KOPT-K1 (cell line): ENCODE measurements around the gene SLC7A11.

ENCODE experiments used
- H3K27ac ChIP-seq: fragments of 200-600 bp; sonication (generic); 2 replicates; pipeline ENCODE4 v1.5.1; 2016; ENCODE audit warnings: antibody characterized with exemption, mild to moderate bottlenecking, low read depth, low read length; ENCODE audit not compliant: poor library complexity, severe bottlenecking
- H3K36me3 ChIP-seq: fragments of 200-600 bp; sonication (generic); 2 replicates; pipeline ENCODE4 v1.5.1; 2017; ENCODE audit warnings: antibody characterized with exemption, mild to moderate bottlenecking, low read length, moderate library complexity; ENCODE audit not compliant: insufficient read depth
- H3K9me3 ChIP-seq: fragments of 200-600 bp; sonication (generic); 2 replicates; pipeline ENCODE4 v1.5.1; 2017; ENCODE audit warnings: antibody characterized with exemption, low read length, mild to moderate bottlenecking; ENCODE audit not compliant: insufficient read depth, poor library complexity, severe bottlenecking

Gene SLC7A11

GRCh38 chr4:138205531-138206233 is 36.5 kb downstream of the SLC7A11 start:
- H3K9me3 ChIP-seq = no peaks in the 10 kb centered on the region
- H3K27ac ChIP-seq = no peak overlapping the region
- H3K36me3 ChIP-seq = no peaks in the 10 kb centered on the region

GRCh38 chr4:138204507-138204906 is 37.6 kb downstream of the SLC7A11 start:
- Histone ChIP-seq H3K36me3 (no peaks in the 10 kb centered on the region), H3K27ac (no peak overlapping the region), H3K9me3 (no peaks in the 10 kb centered on the region)

GRCh38 chr4:138202686-138203085 is 39.5 kb downstream of the SLC7A11 start:
- no peak overlapping the region for H3K27ac ChIP-seq
- no peaks in the 10 kb centered on the region for H3K36me3 ChIP-seq
- no peaks in the 10 kb centered on the region for H3K9me3 ChIP-seq

- Histone ChIP-seq H3K36me3 (no peaks in the 10 kb centered on the region), H3K9me3 (no peaks in the 10 kb centered on the region), H3K27ac (no peak overlapping the region)
Observed at GRCh38 chr4:138200236-138200590, 41.9 kb downstream of the SLC7A11 start.

GRCh38 chr4:138199568-138200235 is 42.4 kb downstream of the SLC7A11 start:
- Histone ChIP-seq H3K9me3 (no peaks in the 10 kb centered on the region), H3K36me3 (no peaks in the 10 kb centered on the region), H3K27ac (no peak overlapping the region)

GRCh38 chr4:138196153-138196552 is 46.0 kb downstream of the SLC7A11 start:
- no peaks in the 10 kb centered on the region for H3K36me3 ChIP-seq
- no peak overlapping the region for H3K27ac ChIP-seq
- H3K9me3 ChIP-seq = no peaks in the 10 kb centered on the region

GRCh38 chr4:138193963-138194362 is 48.2 kb downstream of the SLC7A11 start:
- H3K9me3 ChIP-seq = no peaks in the 10 kb centered on the region
- no peak overlapping the region for H3K27ac ChIP-seq
- no peaks in the 10 kb centered on the region for H3K36me3 ChIP-seq

GRCh38 chr4:138192113-138192512 is 50.0 kb downstream of the SLC7A11 start:
- no peak overlapping the region for H3K27ac ChIP-seq
- no peaks in the 10 kb centered on the region for H3K36me3 ChIP-seq
- H3K9me3 ChIP-seq = no peaks in the 10 kb centered on the region

- H3K36me3 ChIP-seq = no peaks in the 10 kb centered on the region
- no peak overlapping the region for H3K27ac ChIP-seq
- no peaks in the 10 kb centered on the region for H3K9me3 ChIP-seq
Observed at GRCh38 chr4:138190452-138190858, 51.7 kb downstream of the SLC7A11 start.

GRCh38 chr4:138189206-138189605 is 52.9 kb downstream of the SLC7A11 start:
- no peaks in the 10 kb centered on the region for H3K9me3 ChIP-seq
- no peak overlapping the region for H3K27ac ChIP-seq
- no peaks in the 10 kb centered on the region for H3K36me3 ChIP-seq

- H3K9me3 ChIP-seq = no peaks in the 10 kb centered on the region
- H3K27ac ChIP-seq = no peak overlapping the region
- H3K36me3 ChIP-seq = no peaks in the 10 kb centered on the region
Observed at GRCh38 chr4:138188406-138189084, 53.6 kb downstream of the SLC7A11 start.

- Histone ChIP-seq H3K27ac (no peak overlapping the region), H3K9me3 (no peaks in the 10 kb centered on the region), H3K36me3 (no peaks in the 10 kb centered on the region)
Observed at GRCh38 chr4:138185859-138186645, 56.1 kb downstream of the SLC7A11 start.

GRCh38 chr4:138184886-138185285 is 57.3 kb downstream of the SLC7A11 start:
- no peaks in the 10 kb centered on the region for H3K9me3 ChIP-seq
- no peak overlapping the region for H3K27ac ChIP-seq
- H3K36me3 ChIP-seq = no peaks in the 10 kb centered on the region

GRCh38 chr4:138182838-138183426 is 59.2 kb downstream of the SLC7A11 start:
- H3K36me3 ChIP-seq = no peaks in the 10 kb centered on the region
- no peak overlapping the region for H3K27ac ChIP-seq
- H3K9me3 ChIP-seq = no peaks in the 10 kb centered on the region

GRCh38 chr4:138181287-138181686 is 60.9 kb downstream of the SLC7A11 start:
- Histone ChIP-seq H3K9me3 (no peaks in the 10 kb centered on the region), H3K36me3 (no peaks in the 10 kb centered on the region), H3K27ac (no peak overlapping the region)
